Activated naive CD8-positive, alpha-beta T cell treated with anti-CD3 and anti-CD28 coated beads, Interleukin-2, amount 50 U/mL, for 24 hours (primary cell): ENCODE data around the gene HTT-AS.

Experiments
- ATAC-seq: fragments of 150-1000 bp; cut with Tn5 transposase; one replicate; pipeline ENCODE4 v1.10.0; 2021
- DNase-seq: peaks from one replicate; pipeline ENCODE4 v3.0.0; 2021
- H3K27ac Mint-ChIP-seq: one replicate; pipeline ENCODE4 v1.8.0; 2021; ENCODE audit warnings: mild to moderate bottlenecking, mixed read lengths
- H3K27me3 Mint-ChIP-seq: one replicate; pipeline ENCODE4 v1.8.0; 2021; ENCODE audit warnings: mixed read lengths
- H3K36me3 Mint-ChIP-seq: one replicate; pipeline ENCODE4 v1.8.0; 2021; ENCODE audit warnings: low read depth, mixed read lengths
- H3K4me1 Mint-ChIP-seq: one replicate; pipeline ENCODE4 v1.8.0; 2021; ENCODE audit warnings: mixed read lengths
- H3K4me3 Mint-ChIP-seq: one replicate; pipeline ENCODE4 v1.8.0; 2021; ENCODE audit warnings: mild to moderate bottlenecking, moderate library complexity, mixed read lengths
- H3K9me3 Mint-ChIP-seq: one replicate; pipeline ENCODE4 v1.8.0; 2021; ENCODE audit warnings: mixed read lengths

Gene HTT-AS

DNA sequence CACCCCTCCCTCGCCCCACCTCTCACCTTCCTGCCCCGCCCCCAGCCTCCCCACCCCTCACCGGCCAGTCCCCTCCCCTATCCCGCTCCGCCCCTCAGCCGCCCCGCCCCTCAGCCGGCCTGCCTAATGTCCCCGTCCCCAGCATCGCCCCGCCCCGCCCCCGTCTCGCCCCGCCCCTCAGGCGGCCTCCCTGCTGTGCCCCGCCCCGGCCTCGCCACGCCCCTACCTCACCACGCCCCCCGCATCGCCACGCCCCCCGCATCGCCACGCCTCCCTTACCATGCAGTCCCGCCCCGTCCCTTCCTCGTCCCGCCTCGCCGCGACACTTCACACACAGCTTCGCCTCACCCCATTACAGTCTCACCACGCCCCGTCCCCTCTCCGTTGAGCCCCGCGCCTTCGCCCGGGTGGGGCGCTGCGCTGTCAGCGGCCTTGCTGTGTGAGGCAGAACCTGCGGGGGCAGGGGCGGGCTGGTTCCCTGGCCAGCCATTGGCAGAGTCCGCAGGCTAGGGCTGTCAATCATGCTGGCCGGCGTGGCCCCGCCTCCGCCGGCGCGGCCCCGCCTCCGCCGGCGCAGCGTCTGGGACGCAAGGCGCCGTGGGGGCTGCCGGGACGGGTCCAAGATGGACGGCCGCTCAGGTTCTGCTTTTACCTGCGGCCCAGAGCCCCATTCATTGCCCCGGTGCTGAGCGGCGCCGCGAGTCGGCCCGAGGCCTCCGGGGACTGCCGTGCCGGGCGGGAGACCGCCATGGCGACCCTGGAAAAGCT, at the start of gene HTT-AS, which contains the start of gene HTT:
HTT-AS (minus strand) TSS at position 461 of the 768 bp plus-strand sequence.
HTT (plus strand) TSS at position 604 of the 768 bp plus-strand sequence; CDS start at position 749, 145 bp downstream.
- DNase-seq (peak; percentile 97), ATAC-seq (peak; percentile 92)
- Mint-ChIP-seq H3K27ac (peak within 1 kb of the TSS; percentile 84), H3K36me3 (peaks cover 2% of the 10 kb centered on the region), H3K4me1 (peaks cover 29% of the 10 kb centered on the region), H3K27me3 (no peaks in the 10 kb centered on the region), H3K4me3 (peak within 1 kb of the TSS; percentile 91), H3K9me3 (no peaks in the 10 kb centered on the region)

DNA sequence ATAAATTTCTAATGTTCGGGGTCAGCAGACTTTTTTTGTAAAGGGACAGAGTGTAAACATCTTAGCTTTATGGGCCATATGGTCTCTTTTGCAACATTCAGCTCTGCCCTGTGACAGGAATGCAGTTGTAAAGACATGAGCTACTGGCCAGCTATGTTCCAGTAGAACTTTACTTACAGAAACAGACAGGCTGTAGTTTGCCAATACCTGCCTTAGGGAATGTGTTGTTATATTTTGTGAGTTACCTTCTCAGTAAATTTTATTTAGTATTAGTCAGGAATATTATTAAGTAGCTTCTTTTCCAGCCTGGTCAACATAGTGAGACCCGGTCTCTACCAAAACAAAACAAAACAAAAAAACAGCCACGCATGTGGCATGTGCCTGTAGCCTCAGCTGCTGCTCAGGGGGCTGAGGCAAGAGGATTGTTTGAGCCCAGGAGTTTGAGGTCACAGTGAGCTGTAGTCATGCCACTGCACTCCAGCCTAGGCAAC, 48.9 kb upstream of the HTT-AS start:
- no peak for ATAC-seq
- Mint-ChIP-seq H3K4me1 (peaks cover 21% of the 10 kb centered on the region), H3K9me3 (no peaks in the 10 kb centered on the region), H3K27me3 (no peaks in the 10 kb centered on the region), H3K27ac (peak overlapping the region; percentile 43), H3K4me3 (no peak overlapping the region), H3K36me3 (peaks cover 21% of the 10 kb centered on the region)
- no peak for DNase-seq

DNA sequence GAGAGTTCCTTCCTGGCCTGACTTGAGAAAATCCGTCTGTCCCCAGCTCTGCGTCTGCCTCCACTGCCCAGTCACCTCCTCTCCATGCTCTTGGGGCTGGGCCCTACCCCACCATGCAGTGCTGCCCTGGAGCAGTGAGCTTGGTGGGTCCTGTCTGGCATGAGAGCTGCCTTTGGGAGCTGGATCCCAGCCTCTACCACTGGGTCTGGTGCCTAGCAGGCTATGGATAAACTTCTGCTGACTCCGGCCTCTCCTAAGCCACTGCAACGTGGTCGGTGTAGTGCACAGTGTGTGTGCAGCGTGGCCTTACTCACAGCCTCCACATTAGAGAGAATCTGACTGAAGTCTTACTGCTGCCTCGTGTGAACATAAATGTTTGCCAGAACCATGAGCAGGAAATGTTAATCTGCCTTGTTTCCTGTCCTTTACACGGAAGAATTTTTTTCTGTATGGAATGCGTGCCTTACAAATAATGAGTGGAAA, 47.8 kb upstream of the HTT-AS start:
- Mint-ChIP-seq H3K4me1 (peaks cover 21% of the 10 kb centered on the region), H3K4me3 (no peak overlapping the region), H3K36me3 (peaks cover 17% of the 10 kb centered on the region), H3K9me3 (no peaks in the 10 kb centered on the region), H3K27me3 (no peaks in the 10 kb centered on the region), H3K27ac (peak overlapping the region; percentile 23)
- DNase-seq (no peak), ATAC-seq (peak; percentile 28)

DNA sequence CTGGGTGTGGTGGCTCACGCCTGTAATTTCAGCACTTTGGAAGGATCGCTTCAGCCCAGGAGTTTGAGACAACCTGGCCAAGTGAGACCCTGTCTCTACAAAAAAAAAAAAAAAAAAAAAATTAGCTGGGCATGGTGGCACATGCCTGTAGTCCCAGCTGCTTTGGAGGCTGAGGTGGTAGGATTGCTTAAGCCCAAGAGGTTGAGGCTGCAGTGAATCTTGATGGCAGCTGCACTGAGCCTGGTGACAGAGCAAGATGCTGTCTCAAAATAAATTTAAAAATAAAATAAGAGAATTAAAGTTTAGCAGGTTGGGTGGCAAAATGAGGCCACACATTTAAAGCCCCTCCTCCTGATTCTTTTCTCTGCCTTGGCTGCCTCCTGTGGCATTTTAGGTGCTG, 47.3 kb upstream of the HTT-AS start:
- Mint-ChIP-seq H3K9me3 (no peaks in the 10 kb centered on the region), H3K4me1 (peaks cover 21% of the 10 kb centered on the region), H3K36me3 (peaks cover 13% of the 10 kb centered on the region), H3K4me3 (no peak overlapping the region), H3K27ac (no peak overlapping the region), H3K27me3 (no peaks in the 10 kb centered on the region)
- no peak for ATAC-seq
- no peak for DNase-seq

DNA sequence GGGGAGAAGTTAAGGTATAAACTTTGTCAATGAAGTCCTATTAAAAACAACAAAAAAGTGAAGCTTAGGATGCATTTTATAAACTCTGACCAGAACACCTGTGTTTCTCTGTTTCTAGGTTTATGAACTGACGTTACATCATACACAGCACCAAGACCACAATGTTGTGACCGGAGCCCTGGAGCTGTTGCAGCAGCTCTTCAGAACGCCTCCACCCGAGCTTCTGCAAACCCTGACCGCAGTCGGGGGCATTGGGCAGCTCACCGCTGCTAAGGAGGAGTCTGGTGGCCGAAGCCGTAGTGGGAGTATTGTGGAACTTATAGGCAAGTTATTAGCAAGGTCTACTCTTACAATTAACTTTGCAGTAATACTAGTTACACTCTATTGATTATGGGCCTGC, 46.8 kb upstream of the HTT-AS start:
- Mint-ChIP-seq H3K4me1 (peaks cover 21% of the 10 kb centered on the region), H3K9me3 (no peaks in the 10 kb centered on the region), H3K36me3 (peaks cover 17% of the 10 kb centered on the region), H3K4me3 (no peak overlapping the region), H3K27me3 (no peaks in the 10 kb centered on the region), H3K27ac (no peak overlapping the region)
- ATAC-seq (no peak), DNase-seq (no peak)

DNA sequence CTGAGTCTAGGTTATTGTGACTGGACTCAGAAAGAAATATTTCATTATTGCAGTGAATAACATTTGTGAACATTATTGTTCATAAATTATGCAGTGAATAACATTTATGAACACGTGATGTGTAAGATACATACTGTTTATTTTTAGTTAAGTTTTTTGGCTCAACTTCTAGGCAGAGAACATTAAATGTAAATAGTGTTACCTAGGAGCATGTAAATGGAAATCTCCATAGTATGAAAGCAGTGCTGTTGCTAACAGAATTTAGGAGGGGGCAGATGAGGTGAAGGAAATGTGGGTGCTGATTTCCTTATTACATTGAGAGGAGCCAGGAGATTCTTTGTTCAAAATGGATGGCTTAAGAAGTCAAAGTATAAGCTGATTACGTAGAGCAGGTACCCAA, 45.1 kb upstream of the HTT-AS start:
- DNase-seq (no peak), ATAC-seq (no peak)
- Mint-ChIP-seq H3K9me3 (no peaks in the 10 kb centered on the region), H3K4me3 (no peak overlapping the region), H3K27ac (no peak overlapping the region), H3K36me3 (peaks cover 17% of the 10 kb centered on the region), H3K27me3 (no peaks in the 10 kb centered on the region), H3K4me1 (peaks cover 21% of the 10 kb centered on the region)

DNA sequence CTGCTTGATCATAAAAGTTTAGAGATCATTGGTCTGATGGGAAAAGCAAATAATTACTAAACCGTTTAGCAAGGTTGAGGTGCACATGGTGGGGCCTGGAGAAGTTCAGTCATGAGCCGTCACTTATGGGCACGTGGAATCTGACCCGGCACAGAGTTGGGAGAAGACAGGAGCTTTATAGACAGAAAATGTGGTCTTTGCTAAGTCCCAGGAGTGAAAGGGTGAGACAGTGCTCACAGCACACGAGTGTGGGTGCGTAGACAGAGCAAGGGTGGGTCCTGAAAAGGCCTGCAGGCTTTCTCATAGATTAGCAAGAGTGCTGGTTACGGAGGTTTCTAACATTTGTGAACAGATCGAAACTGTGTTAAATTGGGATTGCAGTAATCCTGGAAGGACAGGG, 44.0 kb upstream of the HTT-AS start:
- H3K4me1 Mint-ChIP-seq = peaks cover 12% of the 10 kb centered on the region
- no peak for ATAC-seq
- no peaks in the 10 kb centered on the region for H3K9me3 Mint-ChIP-seq
- no peak overlapping the region for H3K4me3 Mint-ChIP-seq
- DNase-seq = no peak
- H3K36me3 Mint-ChIP-seq = peaks cover 20% of the 10 kb centered on the region
- no peak overlapping the region for H3K27ac Mint-ChIP-seq
- H3K27me3 Mint-ChIP-seq = no peaks in the 10 kb centered on the region

DNA sequence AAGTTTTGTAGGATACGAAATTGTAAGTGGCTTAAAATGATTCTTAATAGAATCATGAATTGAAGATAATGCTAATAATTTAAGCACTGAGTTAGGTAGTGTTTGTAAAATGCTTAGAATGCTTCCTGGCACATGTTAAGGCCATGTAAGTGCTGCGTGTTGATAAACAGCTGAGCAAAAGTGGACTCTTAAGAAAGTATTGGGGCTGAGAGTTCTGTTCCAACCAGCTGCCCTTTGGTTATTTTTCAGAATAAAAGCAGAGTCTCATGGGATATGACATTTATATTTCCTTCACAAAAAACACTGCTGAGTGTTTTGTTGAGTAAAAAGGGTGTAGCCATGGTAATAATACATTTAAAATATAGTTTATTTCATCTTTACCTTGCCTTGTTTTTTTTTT, 42.6 kb upstream of the HTT-AS start:
- H3K36me3 Mint-ChIP-seq = peaks cover 21% of the 10 kb centered on the region
- H3K4me1 Mint-ChIP-seq = peaks cover 3% of the 10 kb centered on the region
- H3K4me3 Mint-ChIP-seq = no peak overlapping the region
- ATAC-seq (no peak), DNase-seq (no peak)
- H3K9me3 Mint-ChIP-seq = no peaks in the 10 kb centered on the region
- H3K27me3 Mint-ChIP-seq = no peaks in the 10 kb centered on the region
- no peak overlapping the region for H3K27ac Mint-ChIP-seq

DNA sequence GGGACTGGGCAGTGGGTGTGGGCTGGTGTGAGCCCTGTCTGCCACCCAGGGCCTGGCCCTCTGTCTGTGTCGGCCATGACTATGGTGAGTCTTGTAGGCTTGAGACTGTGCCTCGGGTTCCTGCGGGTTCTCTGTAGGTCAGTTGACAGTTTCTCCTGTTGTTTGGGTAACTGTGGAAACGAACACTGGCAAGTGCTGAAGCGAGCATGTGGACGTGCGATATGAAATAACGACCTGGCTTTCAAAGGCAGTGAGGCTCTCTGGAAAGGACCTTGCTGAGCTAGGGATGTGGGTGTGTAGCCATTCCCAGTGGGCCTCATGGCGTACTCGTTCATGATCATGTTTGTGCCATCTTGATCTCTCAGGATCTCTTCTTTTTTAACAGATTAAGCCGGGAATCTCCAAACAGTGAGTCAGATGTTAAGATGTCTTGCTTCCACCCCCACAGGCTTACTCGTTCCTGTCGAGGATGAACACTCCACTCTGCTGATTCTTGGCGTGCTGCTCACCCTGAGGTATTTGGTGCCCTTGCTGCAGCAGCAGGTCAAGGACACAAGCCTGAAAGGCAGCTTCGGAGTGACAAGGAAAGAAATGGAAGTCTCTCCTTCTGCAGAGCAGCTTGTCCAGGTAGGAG, 41.4 kb upstream of the HTT-AS start:
- no peak overlapping the region for H3K27ac Mint-ChIP-seq
- no peak for ATAC-seq
- no peaks in the 10 kb centered on the region for H3K27me3 Mint-ChIP-seq
- DNase-seq = no peak
- peaks cover 3% of the 10 kb centered on the region for H3K4me1 Mint-ChIP-seq
- H3K9me3 Mint-ChIP-seq = no peaks in the 10 kb centered on the region
- H3K36me3 Mint-ChIP-seq = peaks cover 21% of the 10 kb centered on the region
- H3K4me3 Mint-ChIP-seq = no peak overlapping the region

DNA sequence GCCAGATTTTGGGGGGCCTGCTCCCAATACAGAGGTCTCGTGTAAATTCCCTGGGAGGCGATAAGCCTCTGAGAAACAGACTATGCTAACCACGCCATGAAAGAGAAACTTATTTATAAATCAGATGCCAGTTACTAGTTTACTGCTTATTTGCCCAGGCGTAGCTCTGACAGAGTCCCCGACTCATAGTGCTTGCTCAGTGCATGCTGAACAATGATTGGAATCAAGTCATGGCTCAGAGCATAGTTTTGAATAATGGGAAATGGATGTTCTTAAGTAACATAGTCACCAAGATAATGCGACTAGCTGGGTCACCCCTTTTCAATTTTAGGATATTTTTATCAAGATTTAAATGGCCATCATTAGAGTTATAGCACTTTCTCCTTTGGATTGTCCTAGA, 40.0 kb upstream of the HTT-AS start:
- Mint-ChIP-seq H3K27ac (no peak overlapping the region), H3K4me3 (no peak overlapping the region), H3K36me3 (peaks cover 25% of the 10 kb centered on the region), H3K4me1 (peaks cover 3% of the 10 kb centered on the region), H3K9me3 (no peaks in the 10 kb centered on the region), H3K27me3 (no peaks in the 10 kb centered on the region)
- DNase-seq = no peak
- no peak for ATAC-seq

DNA sequence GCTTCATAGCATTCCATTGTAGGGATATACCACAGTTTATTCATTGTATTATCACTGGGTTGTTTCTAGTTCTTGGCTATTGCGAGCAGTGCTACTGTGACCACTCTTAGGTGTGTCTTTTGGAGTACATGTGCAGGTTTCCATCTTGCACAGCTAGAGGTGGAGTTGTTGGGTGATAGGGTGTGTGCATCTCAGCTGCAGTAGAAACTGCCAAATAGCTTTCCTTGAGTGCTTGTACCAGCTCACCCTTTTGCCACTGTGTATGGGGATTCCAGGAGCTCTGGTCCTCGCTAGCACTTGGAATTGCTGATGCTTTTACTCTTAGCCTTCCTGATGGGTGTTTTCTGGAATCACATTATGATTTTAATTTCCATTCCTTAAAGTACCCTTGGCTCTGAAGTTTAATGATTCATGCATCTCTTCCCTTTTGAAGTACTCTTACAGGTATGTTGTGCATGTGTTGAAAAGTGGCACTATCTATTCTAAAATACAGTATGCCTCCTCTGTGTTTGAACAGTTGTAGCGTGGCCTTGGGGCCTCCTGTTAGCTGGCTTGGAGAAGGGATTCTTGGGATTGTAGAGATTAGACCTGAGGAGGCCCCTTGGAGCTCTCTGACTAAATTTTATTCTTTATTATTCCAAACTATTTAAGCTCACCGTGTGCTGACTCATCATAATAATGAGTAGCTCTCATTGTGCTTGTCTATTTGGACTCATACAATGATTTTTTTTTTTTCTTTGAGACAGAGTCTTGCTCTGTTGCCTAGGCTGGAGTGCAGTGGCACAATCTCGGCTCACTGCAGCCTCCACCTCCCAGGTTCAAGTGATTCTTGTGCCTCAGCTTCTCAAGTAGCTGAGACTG, 38.5 kb upstream of the HTT-AS start:
- H3K9me3 Mint-ChIP-seq = no peaks in the 10 kb centered on the region
- H3K4me3 Mint-ChIP-seq = no peak overlapping the region
- peaks cover 3% of the 10 kb centered on the region for H3K4me1 Mint-ChIP-seq
- H3K27ac Mint-ChIP-seq = no peak overlapping the region
- no peak for DNase-seq
- H3K36me3 Mint-ChIP-seq = peaks cover 34% of the 10 kb centered on the region
- H3K27me3 Mint-ChIP-seq = no peaks in the 10 kb centered on the region
- no peak for ATAC-seq

DNA sequence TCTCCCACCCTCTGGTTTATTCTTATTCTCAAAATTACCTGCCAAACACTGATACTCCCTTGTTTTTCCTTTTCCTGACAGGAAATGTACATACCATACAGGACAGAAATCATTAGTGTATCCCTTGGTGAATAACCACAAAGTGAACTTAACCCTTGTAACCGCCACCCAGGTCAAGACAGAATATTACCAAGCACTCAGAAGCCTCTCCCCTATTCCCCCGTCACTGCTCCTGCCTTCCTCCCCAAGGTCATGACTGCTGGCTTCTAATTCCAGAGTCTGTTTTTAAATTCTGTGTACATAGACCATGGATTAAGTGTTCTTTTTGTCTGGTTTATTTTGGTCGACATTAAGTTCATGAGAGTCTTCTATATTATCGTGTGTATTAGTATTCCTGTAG, 37.9 kb upstream of the HTT-AS start:
- DNase-seq (no peak), ATAC-seq (no peak)
- Mint-ChIP-seq H3K36me3 (peaks cover 39% of the 10 kb centered on the region), H3K4me3 (no peak overlapping the region), H3K27me3 (no peaks in the 10 kb centered on the region), H3K4me1 (peaks cover 4% of the 10 kb centered on the region), H3K9me3 (no peaks in the 10 kb centered on the region), H3K27ac (no peak overlapping the region)

DNA sequence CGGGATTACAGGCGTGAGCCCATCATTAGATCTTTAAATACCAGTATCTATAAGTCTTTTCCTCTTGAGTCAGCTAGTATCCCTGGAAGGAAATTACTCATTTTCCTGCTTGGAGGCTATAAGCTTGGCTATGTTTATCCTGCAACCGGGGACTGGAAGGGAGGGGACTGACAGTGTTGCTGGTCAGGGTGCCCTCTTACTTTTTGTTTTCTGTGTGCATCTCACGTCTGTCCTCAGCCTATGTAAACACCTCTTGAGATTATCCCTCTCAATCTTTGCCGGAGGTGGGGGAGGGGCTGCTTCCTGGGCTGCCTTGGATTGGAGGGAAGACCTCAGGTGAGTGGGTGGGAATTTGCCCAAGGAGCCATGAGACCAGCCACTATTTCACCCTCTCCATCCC, 37.1 kb upstream of the HTT-AS start:
- Mint-ChIP-seq H3K27me3 (no peaks in the 10 kb centered on the region), H3K9me3 (no peaks in the 10 kb centered on the region), H3K27ac (no peak overlapping the region), H3K36me3 (peaks cover 38% of the 10 kb centered on the region), H3K4me3 (no peak overlapping the region), H3K4me1 (peaks cover 12% of the 10 kb centered on the region)
- ATAC-seq (no peak), DNase-seq (no peak)

DNA sequence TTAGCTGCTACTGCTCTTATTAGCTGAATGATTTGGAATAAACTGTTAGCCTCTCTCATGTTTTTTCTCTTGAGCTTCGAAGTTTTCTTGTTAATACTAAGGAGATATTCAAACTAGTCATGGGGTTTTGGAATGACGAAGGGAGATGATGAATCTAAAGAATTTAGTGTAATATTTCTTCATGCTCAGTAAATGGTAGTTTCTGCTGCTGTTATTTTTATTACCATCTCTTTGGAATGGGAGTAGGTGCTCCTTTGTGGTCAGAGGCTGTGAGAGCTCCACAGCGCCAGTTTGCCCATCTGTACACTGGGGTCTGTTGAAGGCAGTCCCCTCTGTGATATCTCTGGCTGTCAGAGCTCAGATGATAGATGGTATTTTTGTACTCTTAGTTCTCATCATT, 33.9 kb upstream of the HTT-AS start:
- ATAC-seq = no peak
- H3K4me1 Mint-ChIP-seq = peaks cover 13% of the 10 kb centered on the region
- H3K9me3 Mint-ChIP-seq = no peaks in the 10 kb centered on the region

More for the DNA sequence above, 33.9 kb upstream of the HTT-AS start:
- Mint-ChIP-seq H3K27ac (no peak overlapping the region), H3K4me3 (no peak overlapping the region), H3K27me3 (no peaks in the 10 kb centered on the region), H3K36me3 (peaks cover 36% of the 10 kb centered on the region)
- no peak for DNase-seq
